ENCODE measurements around the gene FKBP5. TPM values are rescaled to one million over a fixed set of nuclear protein-coding genes. Genes with fewer than 3 reads are reported as not detected.

FKBP5 gene
- total RNA-seq = 179 and 203 TPM in 2 replicates

DNA sequence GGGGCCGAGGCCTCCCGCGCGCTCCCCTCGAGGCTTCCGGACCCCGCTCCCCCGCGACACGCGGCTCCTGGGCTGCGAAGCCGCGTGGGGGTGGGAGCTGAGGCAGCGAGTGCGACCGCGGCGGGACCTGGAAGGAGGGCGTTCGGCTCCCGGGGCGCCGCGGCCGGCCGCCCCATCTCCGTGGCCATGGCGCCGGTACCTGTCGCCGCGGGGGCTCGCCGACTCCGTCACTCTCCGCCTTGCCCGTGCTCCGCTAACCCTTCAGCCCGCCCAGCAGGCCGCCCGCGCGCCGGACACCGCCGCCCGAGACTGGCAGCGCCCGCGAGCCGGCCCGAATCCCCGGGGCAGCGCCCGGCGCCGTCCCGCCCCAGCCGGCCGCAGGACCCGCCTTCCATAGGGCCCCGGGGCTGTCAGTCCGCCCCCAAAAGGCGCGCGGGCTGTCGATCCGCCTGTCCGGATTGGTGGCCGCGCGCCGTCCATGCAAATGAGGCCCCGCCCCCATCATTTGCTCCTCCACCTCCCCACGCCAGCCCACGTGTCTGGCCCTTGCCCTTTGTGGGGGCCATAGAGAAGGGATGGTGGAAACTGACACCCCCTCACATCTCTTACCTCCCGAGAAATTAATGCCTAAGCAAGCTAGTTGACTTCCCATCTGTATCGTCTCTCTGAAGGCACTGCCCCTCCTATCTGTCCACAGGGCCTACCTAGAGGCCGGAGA lies at the start of gene FKBP5:
TSS of gene FKBP5 (minus strand) at position 311 of the 718 bp plus-strand sequence. CDS start 46,091 bp downstream, outside the sequence.

DNA sequence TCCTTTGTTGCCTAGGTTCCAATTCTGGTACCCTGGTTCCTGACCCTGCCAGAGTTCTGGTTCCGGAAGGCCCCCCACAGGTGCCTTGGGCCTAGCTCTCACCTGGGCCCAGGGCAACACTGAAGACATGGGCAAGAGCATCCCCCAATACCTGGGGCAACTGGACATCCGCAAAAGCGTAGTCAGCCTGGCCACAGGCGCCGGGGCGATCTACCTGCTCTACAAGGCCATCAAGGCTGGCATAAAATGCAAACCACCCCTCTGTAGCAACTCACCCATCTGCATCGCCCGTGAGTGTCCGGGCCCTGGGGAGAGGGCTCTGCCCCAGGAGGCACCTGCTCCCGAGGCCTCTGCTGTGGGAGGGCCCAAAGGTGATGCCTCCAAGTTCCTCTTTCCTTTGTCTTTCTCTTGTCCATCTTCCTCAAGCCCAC lies 48.3 kb upstream of the FKBP5 start, which contains the start of gene ARMC12:
TSS of gene ARMC12 (plus strand) at position 51 of the 431 bp plus-strand sequence. CDS start at position 128, 77 bp downstream.

Other genes starting within 250 kb of the FKBP5 start
- 8.9 and 10.4 TPM in 2 replicates for gene FANCE, start 236.6 kb downstream of the FKBP5 start, total RNA-seq
- 1,721 and 1,815 TPM in 2 replicates for gene RPL10A, start 220.5 kb downstream of the FKBP5 start, total RNA-seq
- gene TEAD3, start 191.8 kb downstream of the FKBP5 start, total RNA-seq = 23.6 and 27.5 TPM in 2 replicates
- gene TULP1, start 176.0 kb downstream of the FKBP5 start, total RNA-seq = not detected in 2 replicates
- gene ARMC12, start 48.1 kb upstream of the FKBP5 start, total RNA-seq = 0.86 and 0.89 TPM in 2 replicates
- gene CLPSL2, start 87.7 kb upstream of the FKBP5 start, total RNA-seq = not detected in 2 replicates
- not detected in 2 replicates for gene CLPSL1, start 92.1 kb upstream of the FKBP5 start, total RNA-seq
- not detected in 2 replicates for gene CLPS, start 108.4 kb upstream of the FKBP5 start, total RNA-seq
- not detected in 2 replicates for gene LHFPL5, start 116.4 kb upstream of the FKBP5 start, total RNA-seq
- gene SRPK1, start 232.2 kb upstream of the FKBP5 start, total RNA-seq = 46.1 and 77.3 TPM in 2 replicates